Gastrocnemius medialis (tissue), 4 donors: Measurements from ENCODE around the gene WASHC4. TPM values are rescaled to one million over a fixed set of nuclear protein-coding genes. Genes with fewer than 3 reads are reported as not detected.

ENCODE experiments used
- ATAC-seq, 2 donors: fragments of 150-250 bp; one replicate each; pipeline ENCODE4 v1.9.1; 2016
- DNase-seq, 2 donors: peaks; one replicate each; pipeline ENCODE4 v3.0.0-alpha.2; 2019
- H3K27ac ChIP-seq, 4 donors: fragments of 200-600 bp; sonication (generic); 1 replicate in 1 of 4; 2 replicates in 3 of 4; pipeline ENCODE4 v1.5.1; 2016 to 2018; ENCODE audit warnings: mild to moderate bottlenecking in 2 of 4, moderate library complexity in 1 of 4
- H3K27me3 ChIP-seq, 3 donors: fragments of 200-600 bp; sonication (generic) in 2 of 3; 1 replicate in 1 of 3; 2 replicates in 2 of 3; pipeline versions ENCODE4 v1.5.1 to v1.6.0; 2016 to 2019; ENCODE audit warnings: mild to moderate bottlenecking in 1 of 3, moderate library complexity in 1 of 3
- H3K36me3 ChIP-seq, 2 donors: fragments of 200-600 bp; sonication (generic) in 1 of 2; one replicate each; pipeline ENCODE4 v1.5.1; 2017 to 2018
- H3K4me1 ChIP-seq, 2 donors: fragments of 200-600 bp; sonication (generic) in 1 of 2; one replicate each; pipeline ENCODE4 v1.5.1; 2016 to 2017; ENCODE audit warnings: mild to moderate bottlenecking in 2 of 2
- H3K4me3 ChIP-seq, 4 donors: fragments of 200-600 bp; sonication (generic) in 3 of 4; 1 replicate in 1 of 4; 2 replicates in 3 of 4; pipeline ENCODE4 v1.5.1; 2016 to 2019; ENCODE audit warnings: mild to moderate bottlenecking in 2 of 4
- H3K9me3 ChIP-seq, 3 donors: fragments of 200-600 bp; sonication (generic) in 2 of 3; 1 replicate in 1 of 3; 2 replicates in 2 of 3; pipeline ENCODE4 v1.5.1; 2016 to 2019
- CTCF ChIP-seq, 5 experiments: fragments of 450-650 bp in 3 of 5; fragments of 200-600 bp in 2 of 5; sonication (generic) in 2 of 5; IDR thresholded peaks in 4 of 5; conservative IDR thresholded peaks in 1 of 5; 1 replicate in 4 of 5; 2 replicates in 1 of 5; pipeline ENCODE4 v1.5.1; 2016 to 2019; ENCODE audit warnings: antibody characterized with exemption in 5 of 5, mild to moderate bottlenecking in 3 of 5, moderate library complexity in 3 of 5
- POLR2A ChIP-seq, 2 donors: fragments of 450-650 bp; IDR thresholded peaks; one replicate each; pipeline ENCODE4 v1.6.1; 2017; ENCODE audit warnings: antibody characterized with exemption in 2 of 2, mild to moderate bottlenecking in 2 of 2, moderate library complexity in 2 of 2
- in situ Hi-C, 4 donors: fragments of 200-750 bp; cut with MboI; loops; one replicate each; pipeline versions ENCODE4 v1.15.0 to v1.8.0; 2017; ENCODE audit warnings: low sequenced_read_pairs in 4 of 4
- intact Hi-C: fragments of 100-400 bp; cut with DNase I; formaldehyde crosslinking; loops from one replicate; pipeline ENCODE4 v1.15.1; 2023; ENCODE audit warnings: low total_unique reads
- total RNA-seq, 4 donors: library from RNA; depleted of rRNA; stranded (reverse); fragments of >200 nt; gene quantifications; one replicate each; pipeline versions ENCODE4 v1.1.0 to v1.2.3, GENCODE V29; 2016

The WASHC4 gene
- total RNA-seq, 4 donors from 2014 or later, result 23.6 to 53.2 (median 36.7) TPM

GRCh38 chr12:105113094-105113493, 5.6 kb downstream of the WASHC4 start:
- peaks cover 0 to 45% of the 10 kb centered on the region in 2 donors for H3K36me3 ChIP-seq
- no peak overlapping the region for H3K4me3 ChIP-seq
- no peak overlapping the region for H3K27ac ChIP-seq
- peaks cover 28 to 30% of the 10 kb centered on the region in 2 donors for H3K4me1 ChIP-seq
- intact Hi-C loops (loop anchor here (10.0 kb wide), 1 partner anchor 1982 kb away; the partner anchor contains the start of gene CRY1), in situ Hi-C loops (loop anchor here in 1 of 4 donors (25.0 kb wide), 1 partner anchor 1151 kb away; the partner anchor contains the start of gene TDG)
- no peaks in the 10 kb centered on the region for H3K27me3 ChIP-seq
- no peaks in the 10 kb centered on the region for H3K9me3 ChIP-seq
- no peak for ATAC-seq
- TF ChIP-seq POLR2A (IDR thresholded peaks at IDR 0.05) (no peak), CTCF (IDR thresholded peaks at IDR 0.05 in 4 of 5, conservative IDR thresholded peaks at IDR 0.05 in 1 of 5) (no peak)
- DNase-seq, result no peak

GRCh38 chr12:105116969-105117368, 9.4 kb downstream of the WASHC4 start:
- no peaks in the 10 kb centered on the region for H3K9me3 ChIP-seq
- no peak for TF ChIP-seq POLR2A (IDR thresholded peaks at IDR 0.05)
- no peak for TF ChIP-seq CTCF (IDR thresholded peaks at IDR 0.05 in 4 of 5, conservative IDR thresholded peaks at IDR 0.05 in 1 of 5)
- H3K4me3 ChIP-seq, result no peak overlapping the region
- DNase-seq (no peak), ATAC-seq (no peak)
- no peak overlapping the region for H3K27ac ChIP-seq
- no peaks in the 10 kb centered on the region for H3K27me3 ChIP-seq
- H3K4me1 ChIP-seq, result peaks cover 0 to 3% of the 10 kb centered on the region in 2 donors
- peaks cover 0 to 80% of the 10 kb centered on the region in 2 donors for H3K36me3 ChIP-seq
- in situ Hi-C loops (loop anchor here in 1 of 4 donors (25.0 kb wide), 1 partner anchor 1155 kb away; the partner anchor contains the start of gene TDG), intact Hi-C loops (loop anchor here (5.0 to 10.0 kb wide), 2 partner anchors 40 to 1978 kb away; partner anchors contain the start of gene CRY1)

- no peaks in the 10 kb centered on the region for H3K9me3 ChIP-seq
- H3K36me3 ChIP-seq, result peaks cover 0 to 79% of the 10 kb centered on the region in 2 donors
- no peaks in the 10 kb centered on the region for H3K4me1 ChIP-seq
- TF ChIP-seq CTCF (IDR thresholded peaks at IDR 0.05 in 4 of 5, conservative IDR thresholded peaks at IDR 0.05 in 1 of 5) (no peak), POLR2A (IDR thresholded peaks at IDR 0.05) (no peak)
- no peak overlapping the region for H3K4me3 ChIP-seq
- no peak for DNase-seq
- no peaks in the 10 kb centered on the region for H3K27me3 ChIP-seq
- in situ Hi-C loops, result loop anchor here in 1 of 4 donors (25.0 kb wide), 1 partner anchor 1158 kb away; the partner anchor contains the start of gene TDG
- H3K27ac ChIP-seq, result no peak overlapping the region
- intact Hi-C loops, result loop anchor here (5.0 kb wide), 1 partner anchor 808 kb away; no protein-coding TSS in a partner anchor
- no peak for ATAC-seq
Observed at GRCh38 chr12:105120551-105120950, 13.0 kb downstream of the WASHC4 start.

- Histone ChIP-seq H3K4me3 (no peak overlapping the region), H3K27ac (no peak overlapping the region), H3K36me3 (peaks cover 0 to 64% of the 10 kb centered on the region in 2 donors), H3K4me1 (no peaks in the 10 kb centered on the region), H3K27me3 (no peaks in the 10 kb centered on the region), H3K9me3 (no peaks in the 10 kb centered on the region)
- TF ChIP-seq POLR2A (IDR thresholded peaks at IDR 0.05) (no peak), CTCF (IDR thresholded peaks at IDR 0.05 in 4 of 5, conservative IDR thresholded peaks at IDR 0.05 in 1 of 5) (no peak)
- in situ Hi-C loops, result no loop called here
- intact Hi-C loops, result no loop called here
- DNase-seq (no peak), ATAC-seq (no peak)
Observed at GRCh38 chr12:105138248-105138647, 30.7 kb downstream of the WASHC4 start.
